BJ (cell line): ENCODE measurements around the gene HEG1. TPM values are rescaled to one million over a fixed set of nuclear protein-coding genes. Genes with fewer than 3 reads are reported as not detected.

Experiments used
- CTCF ChIA-PET: fragments of 350-600 bp; formaldehyde crosslinking; extraction: SDS; loops from one replicate; lab custom pipeline; 2021; ENCODE audit warnings: antibody characterized with exemption, inconsistent platforms; lab: Yijun Ruan, JAX
- POLR2A ChIA-PET: fragments of 300-600 bp; sonication (Branson Sonifier 250); formaldehyde crosslinking; extraction: SDS; loops from one replicate; lab custom pipeline; 2021; ENCODE audit warnings: antibody characterized with exemption; lab: Charles Lee
- DNase-seq: peaks from one replicate; pipeline ENCODE4 v3.0.0-alpha.2; 2011; ENCODE audit warnings: low read depth
- H3K27me3 ChIP-seq: 2 replicates; pipeline ENCODE4 v1.6.0; 2011; ENCODE audit warnings: low read length; ENCODE audit not compliant: control insufficient read depth, insufficient read depth
- H3K36me3 ChIP-seq: 2 replicates; pipeline ENCODE4 v1.5.1; 2011; ENCODE audit warnings: low read length; ENCODE audit not compliant: control insufficient read depth, insufficient read depth
- H3K4me3 ChIP-seq: 2 replicates; pipeline ENCODE4 v1.5.1; 2011; ENCODE audit warnings: low read depth, mild to moderate bottlenecking, control low read depth, low read length
- polyA plus RNA-seq: library from polyadenylated mRNA; depleted of rRNA; stranded (reverse); fragments of >200 nt; gene quantifications from 2 replicates; pipeline ENCODE4 v1.2.3, GENCODE V29; 2011
- TF ChIP-seq, protein P1 (sequence below): IDR thresholded peaks from 2 replicates; pipeline ENCODE4 v1.5.1; 2011; ENCODE audit warnings: low read depth, mild to moderate bottlenecking, control low read depth, inconsistent platforms, low read length, moderate library complexity; ENCODE audit not compliant: insufficient read depth

Gene HEG1
- polyA plus RNA-seq, 1 experiment = 94.7 TPM

- Histone ChIP-seq H3K36me3 (peaks cover 5% of the 10 kb centered on the region), H3K27me3 (no peaks in the 10 kb centered on the region), H3K4me3 (no peak overlapping the region)
- CTCF ChIA-PET = interaction anchor here (0.9 kb wide), 1 partner anchor 10 kb away, joined by 3 read pairs; no protein-coding TSS in a partner anchor
- POLR2A ChIA-PET = interaction anchor here (0.7 kb wide), 1 partner anchor 500 kb away, joined by 3 read pairs; no protein-coding TSS in a partner anchor
- TF ChIP-seq, protein P1, sequence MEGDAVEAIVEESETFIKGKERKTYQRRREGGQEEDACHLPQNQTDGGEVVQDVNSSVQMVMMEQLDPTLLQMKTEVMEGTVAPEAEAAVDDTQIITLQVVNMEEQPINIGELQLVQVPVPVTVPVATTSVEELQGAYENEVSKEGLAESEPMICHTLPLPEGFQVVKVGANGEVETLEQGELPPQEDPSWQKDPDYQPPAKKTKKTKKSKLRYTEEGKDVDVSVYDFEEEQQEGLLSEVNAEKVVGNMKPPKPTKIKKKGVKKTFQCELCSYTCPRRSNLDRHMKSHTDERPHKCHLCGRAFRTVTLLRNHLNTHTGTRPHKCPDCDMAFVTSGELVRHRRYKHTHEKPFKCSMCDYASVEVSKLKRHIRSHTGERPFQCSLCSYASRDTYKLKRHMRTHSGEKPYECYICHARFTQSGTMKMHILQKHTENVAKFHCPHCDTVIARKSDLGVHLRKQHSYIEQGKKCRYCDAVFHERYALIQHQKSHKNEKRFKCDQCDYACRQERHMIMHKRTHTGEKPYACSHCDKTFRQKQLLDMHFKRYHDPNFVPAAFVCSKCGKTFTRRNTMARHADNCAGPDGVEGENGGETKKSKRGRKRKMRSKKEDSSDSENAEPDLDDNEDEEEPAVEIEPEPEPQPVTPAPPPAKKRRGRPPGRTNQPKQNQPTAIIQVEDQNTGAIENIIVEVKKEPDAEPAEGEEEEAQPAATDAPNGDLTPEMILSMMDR = no peak
- no peak for DNase-seq
These were observed 20.6 kb downstream of the HEG1 start for GRCh38 chr3:125035217-125035616.

DNA sequence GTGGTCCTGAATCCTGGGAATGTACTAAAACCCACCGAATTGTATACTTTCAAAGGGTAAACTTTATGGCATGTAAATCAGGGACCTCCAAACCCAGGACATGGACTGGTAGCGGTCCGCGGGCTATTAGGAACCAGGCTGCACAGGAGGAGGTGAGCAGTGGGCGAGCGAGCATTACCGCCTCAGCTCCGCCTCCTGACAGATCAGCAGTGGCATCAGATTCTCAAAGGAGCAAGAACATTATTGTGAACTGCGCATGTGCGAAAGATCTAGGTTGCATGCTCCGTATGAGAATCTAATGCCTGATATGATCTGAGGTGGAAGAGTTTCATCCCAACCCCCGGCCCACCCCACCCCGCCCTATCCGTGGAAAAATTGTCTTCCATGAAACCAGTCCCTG is 22.2 kb downstream of the HEG1 start:
- H3K4me3 ChIP-seq = no peak overlapping the region
- CTCF ChIA-PET = interaction anchor here (1.2 to 3.5 kb wide), 2 partner anchors 12 to 552 kb away, joined by 4 to 11 read pairs; no protein-coding TSS in a partner anchor
- H3K36me3 ChIP-seq = peaks cover 8% of the 10 kb centered on the region
- POLR2A ChIA-PET = no interaction called here
- TF ChIP-seq, protein P1 = no peak
- no peaks in the 10 kb centered on the region for H3K27me3 ChIP-seq
- DNase-seq = no peak

GRCh38 chr3:125033135-125033534 is 22.7 kb downstream of the HEG1 start:
- no peak for DNase-seq
- H3K27me3 ChIP-seq = no peaks in the 10 kb centered on the region
- H3K36me3 ChIP-seq = peaks cover 10% of the 10 kb centered on the region
- CTCF ChIA-PET = interaction anchor here (1.2 to 3.5 kb wide), 2 partner anchors 12 to 552 kb away, joined by 4 to 11 read pairs; no protein-coding TSS in a partner anchor
- H3K4me3 ChIP-seq = no peak overlapping the region
- TF ChIP-seq, protein P1 = no peak
- POLR2A ChIA-PET = no interaction called here

DNA sequence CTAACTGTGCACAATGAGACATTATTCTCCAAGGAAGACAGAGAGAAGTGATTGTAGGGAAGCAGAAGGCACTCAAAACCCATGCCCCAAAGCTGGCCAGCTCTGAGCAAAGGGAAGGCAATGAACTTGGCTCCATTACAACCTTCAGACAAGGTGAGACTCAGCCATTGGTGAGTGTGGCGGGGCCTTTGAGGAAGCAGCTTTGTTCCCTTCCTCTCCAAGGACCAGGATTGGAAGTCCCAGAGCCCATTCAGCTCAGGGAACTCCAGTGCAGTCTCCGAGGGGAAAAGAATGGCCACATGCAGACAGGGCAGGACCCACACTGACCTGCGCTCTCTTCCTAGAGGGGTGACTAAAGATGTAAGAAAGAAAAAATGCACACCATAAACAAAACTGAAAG is 23.1 kb downstream of the HEG1 start:
- H3K4me3 ChIP-seq = no peak overlapping the region
- CTCF ChIA-PET = interaction anchor here (0.5 to 3.5 kb wide), 3 partner anchors 11 to 553 kb away, joined by 3 to 11 read pairs (median 4); no protein-coding TSS in a partner anchor
- POLR2A ChIA-PET = no interaction called here
- H3K27me3 ChIP-seq = no peaks in the 10 kb centered on the region
- peaks cover 10% of the 10 kb centered on the region for H3K36me3 ChIP-seq
- TF ChIP-seq, protein P1 = no peak
- no peak for DNase-seq

DNA sequence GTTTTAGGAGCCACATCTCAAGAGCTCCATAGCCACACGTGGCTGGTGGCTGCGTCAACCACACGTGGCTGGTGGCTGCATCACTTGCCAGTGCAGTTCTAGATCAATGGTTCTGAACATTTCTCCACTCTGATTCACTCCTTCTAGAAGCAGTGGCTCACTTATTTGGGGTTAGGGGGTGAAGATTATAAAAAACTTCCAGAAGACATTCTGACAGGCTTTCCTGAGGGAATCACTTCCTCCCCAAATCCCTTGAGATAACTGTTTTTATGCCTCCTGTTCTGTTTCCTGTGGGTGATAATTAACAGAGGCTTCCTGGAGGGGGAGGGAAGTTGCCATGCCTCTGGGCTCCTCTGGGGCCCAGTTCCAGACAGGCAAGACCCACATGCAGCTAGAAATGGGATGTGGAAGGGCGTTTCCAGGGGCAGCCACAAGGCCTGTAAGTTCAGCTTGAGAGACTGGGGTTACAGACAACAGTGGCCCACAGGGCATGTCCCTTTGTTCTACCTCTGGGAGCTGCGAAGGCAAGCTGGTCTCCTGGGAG is 23.6 kb downstream of the HEG1 start:
- no peak overlapping the region for H3K4me3 ChIP-seq
- no peak for DNase-seq
- POLR2A ChIA-PET = no interaction called here
- CTCF ChIA-PET = interaction anchor here (0.5 to 3.5 kb wide), 4 partner anchors 11 to 553 kb away, joined by 3 to 11 read pairs (median 4); no protein-coding TSS in a partner anchor
- peaks cover 11% of the 10 kb centered on the region for H3K36me3 ChIP-seq
- TF ChIP-seq, protein P1 = no peak
- no peaks in the 10 kb centered on the region for H3K27me3 ChIP-seq
